HG03159 (cell line): Measurements from ENCODE around the gene SFI1.
"Not testable (repeated sequence)": the region's sequence is repeated elsewhere in the genome, so short reads cannot be mapped to it uniquely, and the experiment has no call there.

ENCODE experiments used
- ATAC-seq: cut with Tn5 transposase; IDR thresholded peaks from one replicate; pipeline ENCODE4 v1.9.1; 2021; ENCODE audit warnings: mild to moderate bottlenecking, moderate library complexity; ENCODE audit not compliant: unreplicated experiment

SFI1 gene

DNA sequence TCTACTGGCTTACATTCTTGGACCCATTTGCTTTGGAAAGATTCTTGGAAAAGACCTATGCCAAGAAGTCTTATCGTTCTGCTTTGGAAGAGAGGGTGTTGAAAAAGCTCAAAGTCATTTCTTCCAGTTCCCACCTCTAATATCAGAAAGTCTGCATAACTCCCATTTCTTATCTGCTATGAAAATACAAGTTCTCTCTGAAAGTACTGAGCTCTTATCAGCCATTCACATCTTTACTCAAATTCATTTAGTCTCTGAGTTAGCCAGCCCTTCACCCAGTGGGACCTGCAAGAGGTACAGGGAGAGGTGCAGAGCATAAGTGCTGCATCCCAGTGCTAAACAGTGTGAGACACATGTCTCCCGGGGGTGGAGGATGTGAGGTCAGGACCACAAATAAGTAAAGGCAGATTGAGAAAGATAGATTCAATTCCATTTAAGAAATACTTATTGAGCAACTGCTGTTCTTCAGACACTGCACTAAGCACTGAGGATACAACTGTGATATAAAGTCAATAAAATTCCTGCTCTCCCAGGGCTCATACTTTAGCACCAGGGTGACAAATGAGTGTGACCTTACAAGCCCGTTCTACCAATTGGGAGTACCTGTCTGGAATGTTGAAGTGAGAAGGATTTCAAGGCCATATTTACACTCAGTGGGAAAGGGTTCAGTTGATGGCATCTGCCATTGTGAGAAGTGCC, 89.0 kb downstream of the SFI1 start:
- no peak for ATAC-seq

DNA sequence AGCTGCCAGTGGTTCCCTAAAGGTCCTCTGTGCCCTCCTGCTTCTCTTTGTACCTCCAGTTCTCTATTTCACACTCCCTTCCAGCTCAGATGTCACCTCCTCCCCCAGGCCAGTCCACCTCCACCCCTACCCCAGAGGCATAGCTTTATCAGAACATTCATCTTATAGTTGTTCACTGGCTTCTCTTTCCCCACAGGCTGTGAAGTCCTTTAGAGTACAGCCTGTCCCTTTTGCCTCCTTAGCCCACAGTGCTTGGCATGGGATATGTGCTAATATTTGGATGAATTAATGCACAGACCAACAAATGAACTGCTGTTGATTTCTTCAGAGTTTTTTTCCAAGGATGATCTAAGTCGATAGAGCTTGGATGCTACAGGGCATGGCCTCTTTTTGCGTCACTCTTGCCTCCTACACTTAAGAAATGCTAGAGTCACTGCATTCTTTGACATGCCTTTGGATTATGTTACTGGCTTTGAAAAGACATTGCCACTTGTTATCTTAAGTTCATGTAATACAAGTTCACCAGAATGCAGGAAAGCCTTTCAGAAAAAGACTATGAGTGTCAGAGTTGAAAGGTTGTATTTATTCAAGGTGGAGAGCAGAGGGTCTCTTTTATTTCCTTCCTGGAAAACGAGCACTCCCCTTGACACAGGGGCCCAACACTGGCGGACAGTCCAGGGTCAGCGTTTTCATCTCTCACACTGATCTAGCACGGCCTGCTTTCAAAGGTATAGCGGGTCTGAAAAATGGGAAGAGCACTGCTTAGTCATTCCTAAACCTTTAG, 90.0 kb downstream of the SFI1 start:
- ATAC-seq = no peak

DNA sequence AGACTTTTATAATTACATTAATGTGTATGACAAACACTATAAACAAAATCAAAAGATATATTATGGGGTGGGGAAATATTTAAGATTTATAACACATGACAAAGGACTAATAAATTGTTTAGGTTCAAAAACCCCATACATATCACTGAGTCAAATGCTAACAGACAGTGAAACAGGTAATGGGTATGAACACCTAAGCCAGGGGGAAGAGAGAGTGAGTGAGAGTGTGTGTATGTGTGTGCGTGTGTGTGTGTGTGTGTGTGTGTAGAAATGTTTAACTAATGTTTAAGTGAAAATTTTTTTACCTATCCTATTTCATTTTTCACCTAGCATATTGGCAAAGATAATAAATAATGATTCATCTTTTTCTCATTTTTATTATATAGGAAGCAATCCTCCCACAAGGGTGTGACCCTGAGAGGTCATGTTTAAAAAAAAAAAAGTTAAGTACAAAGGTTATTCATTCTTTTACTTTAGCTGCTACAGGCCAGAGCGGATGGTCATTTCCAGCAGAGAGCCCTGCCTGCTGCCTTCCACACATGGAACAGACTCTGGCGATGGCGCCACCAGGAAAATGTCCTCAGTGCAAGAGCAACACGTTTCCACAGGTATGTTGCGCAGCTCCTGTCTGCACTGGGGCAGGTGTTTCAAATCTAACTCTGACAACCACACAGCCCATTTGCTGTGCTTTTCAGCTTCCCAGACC, 92.8 kb downstream of the SFI1 start:
- no peak for ATAC-seq

DNA sequence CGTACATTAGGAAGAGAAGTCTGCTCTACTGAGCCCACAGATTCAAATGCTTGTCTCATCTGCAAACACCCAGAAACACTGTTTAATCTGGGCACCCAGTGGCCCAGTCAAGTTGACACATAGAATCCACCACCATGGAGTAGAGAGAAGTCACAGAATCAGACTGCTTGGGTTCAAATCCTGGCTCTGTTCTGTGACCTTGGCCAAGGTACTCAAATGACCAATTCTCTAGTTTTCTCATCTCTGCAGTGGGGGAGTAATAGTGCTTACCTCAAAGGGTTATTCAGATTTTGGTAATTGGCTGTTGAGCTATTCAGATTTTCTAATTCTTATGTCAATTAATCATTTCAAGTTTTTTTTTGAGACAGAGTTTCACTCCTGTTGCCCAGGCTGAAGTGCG, 93.8 kb downstream of the SFI1 start:
- ATAC-seq = not testable (repeated sequence)

DNA sequence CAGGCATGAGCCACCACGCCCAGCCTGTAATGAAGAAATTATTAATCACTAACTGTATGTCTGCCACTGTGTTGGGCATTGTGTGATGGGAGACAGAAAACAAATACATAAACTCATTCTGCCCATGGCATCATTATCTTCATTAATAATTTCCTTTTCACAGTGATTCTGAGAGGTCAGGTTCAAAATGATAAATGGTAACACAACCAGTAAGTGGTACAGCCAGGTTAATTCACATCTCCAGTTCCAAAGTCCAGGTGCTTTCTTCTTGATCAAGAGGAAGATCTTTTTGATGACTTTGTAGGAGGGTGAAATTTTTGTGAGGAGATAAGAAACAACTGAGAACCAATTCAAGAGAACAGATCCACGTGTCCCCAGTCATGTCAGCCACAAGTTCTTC, 98.9 kb downstream of the SFI1 start:
- no peak for ATAC-seq

DNA sequence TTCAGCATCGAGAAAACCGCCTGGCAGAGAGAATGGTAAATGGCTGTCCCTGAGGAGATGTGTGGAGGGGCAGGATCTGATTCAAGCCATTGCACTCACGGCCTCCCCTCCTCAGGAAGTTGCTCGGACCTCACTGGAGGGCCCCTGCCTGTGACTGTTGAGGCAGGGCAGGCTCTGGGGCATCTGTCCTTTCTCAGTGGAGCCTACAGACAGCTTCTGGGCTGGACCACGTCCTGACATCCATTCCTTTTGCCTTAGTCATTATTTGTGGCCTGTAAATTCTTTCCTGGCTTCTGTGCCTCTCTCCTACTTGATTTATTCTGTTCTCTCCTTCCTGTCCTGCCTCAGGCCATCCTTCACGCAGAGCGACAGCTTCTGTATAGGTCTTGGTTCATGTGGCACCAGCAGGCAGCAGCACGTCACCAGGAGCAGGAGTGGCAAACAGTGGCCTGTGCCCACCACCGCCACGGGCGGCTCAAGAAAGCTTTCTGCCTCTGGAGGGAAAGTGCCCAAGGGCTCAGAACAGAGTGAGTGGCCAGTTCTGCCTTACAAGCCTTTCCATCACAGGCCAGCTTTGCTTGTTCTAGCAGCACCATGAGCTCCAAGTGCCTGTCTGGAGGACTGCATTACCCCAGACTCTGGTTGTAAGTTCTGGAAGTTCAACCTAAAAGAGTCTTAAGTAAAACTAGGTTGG, 106.1 kb downstream of the SFI1 start:
- ATAC-seq = no peak

DNA sequence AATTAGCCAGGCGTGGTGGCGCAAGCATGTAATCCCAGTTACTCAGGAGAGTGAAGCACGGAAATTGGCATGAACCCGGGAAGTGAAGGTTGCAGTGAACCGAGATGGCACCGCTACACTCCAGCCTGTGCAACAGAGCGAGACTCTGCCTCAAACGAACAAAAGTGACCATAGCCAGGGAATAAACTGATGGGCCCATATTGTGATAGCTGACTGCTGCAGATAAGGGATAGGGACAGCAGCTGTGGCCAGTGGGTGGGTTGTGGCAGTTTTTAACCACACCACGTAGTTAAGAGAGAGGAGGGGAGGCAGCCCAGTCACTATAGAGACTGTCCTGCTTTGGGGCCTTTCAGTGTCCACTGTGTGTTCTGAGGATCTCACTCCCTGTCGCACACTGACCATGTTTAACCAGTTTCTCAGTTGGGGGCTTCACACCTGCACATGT, 106.8 kb downstream of the SFI1 start:
- no peak for ATAC-seq

DNA sequence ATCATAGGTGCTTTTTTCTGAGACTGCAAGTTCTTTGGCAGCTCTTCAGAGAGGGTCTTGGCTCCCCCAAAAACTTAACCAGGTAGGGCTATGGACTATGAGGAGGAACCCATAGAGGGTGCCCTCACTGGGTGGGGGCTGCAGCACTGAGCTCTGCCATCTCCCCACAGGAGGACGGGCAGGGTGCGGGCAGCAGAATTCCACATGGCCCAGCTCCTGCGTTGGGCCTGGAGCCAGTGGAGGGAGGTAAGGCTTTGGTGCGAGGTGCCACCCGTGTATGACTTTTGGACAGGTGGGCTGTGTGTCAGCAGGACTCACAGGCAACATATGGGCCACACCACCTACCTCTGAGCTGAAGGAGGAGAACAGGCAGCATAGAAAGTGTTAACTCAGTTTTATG, 107.2 kb downstream of the SFI1 start:
- ATAC-seq = no peak

DNA sequence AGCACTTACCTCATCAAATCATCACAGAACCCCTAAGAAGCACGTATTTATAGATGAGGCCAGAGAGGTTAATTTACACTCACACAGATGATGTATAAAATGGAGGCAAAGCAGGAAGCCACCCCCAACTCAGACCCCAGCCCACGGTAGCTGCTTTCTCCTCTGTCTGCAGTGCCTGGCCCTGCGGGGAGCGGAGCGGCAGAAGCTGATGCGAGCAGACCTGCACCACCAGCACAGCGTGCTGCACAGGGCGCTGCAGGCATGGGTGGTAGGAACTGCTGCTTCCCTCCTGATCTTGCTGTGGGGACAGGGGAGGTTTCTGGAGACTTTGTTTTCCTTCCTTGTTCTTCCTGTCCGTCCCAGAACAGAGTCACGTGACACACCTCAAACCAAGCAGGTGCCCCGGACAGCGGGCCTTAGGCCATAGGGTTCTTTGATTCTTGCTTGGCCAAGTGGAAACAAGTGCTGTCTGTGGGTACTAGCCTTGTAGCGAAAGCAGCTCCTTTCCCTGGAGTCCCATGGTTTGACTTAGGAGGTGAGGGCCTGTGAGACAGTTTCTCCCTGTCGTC, 107.9 kb downstream of the SFI1 start:
- ATAC-seq = no peak

DNA sequence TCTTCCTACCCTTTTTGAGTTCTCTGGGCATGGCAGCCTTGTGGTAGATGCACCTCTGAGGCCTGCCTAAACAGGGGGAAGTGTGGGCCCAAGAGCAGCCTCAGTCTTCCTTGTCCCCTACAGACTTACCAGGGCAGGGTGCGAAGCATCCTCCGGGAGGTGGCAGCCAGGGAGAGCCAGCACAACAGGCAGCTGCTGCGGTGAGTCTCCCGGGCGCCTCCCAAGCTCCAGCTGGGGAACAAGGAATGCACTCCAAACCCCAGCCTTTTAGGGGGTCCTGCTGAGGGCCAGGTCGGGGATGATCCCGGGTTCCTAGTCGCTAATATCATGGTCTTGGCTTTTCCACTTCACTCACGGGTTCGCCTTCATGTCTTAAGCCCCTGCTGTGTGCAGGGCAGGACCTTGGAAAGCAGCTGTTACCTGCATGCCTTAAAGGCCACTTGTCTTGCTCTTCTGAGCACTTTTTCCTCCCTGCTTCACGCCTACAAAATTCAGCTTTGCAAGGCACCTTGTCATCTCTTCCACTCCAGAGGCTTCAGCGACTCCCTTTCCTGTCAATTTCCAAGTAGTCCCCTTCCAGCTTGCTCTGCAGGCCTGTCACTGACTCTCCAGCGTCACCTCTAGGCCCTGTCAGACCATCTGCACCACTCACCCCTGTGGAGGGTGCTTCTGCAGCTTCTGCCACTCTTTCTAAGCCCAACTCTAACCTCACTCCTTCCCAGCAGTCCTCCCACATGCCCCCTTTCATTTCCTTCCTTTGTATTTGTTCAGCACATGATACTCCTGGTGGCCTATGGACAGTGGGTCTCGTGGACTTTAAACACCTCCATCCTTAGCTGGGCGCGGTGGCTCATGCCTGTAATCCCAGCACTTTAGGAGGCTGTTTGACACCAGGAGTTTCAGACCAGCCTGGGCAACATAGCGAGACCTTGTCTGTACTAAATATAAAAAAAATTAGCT, 108.7 kb downstream of the SFI1 start:
- ATAC-seq = no peak

DNA sequence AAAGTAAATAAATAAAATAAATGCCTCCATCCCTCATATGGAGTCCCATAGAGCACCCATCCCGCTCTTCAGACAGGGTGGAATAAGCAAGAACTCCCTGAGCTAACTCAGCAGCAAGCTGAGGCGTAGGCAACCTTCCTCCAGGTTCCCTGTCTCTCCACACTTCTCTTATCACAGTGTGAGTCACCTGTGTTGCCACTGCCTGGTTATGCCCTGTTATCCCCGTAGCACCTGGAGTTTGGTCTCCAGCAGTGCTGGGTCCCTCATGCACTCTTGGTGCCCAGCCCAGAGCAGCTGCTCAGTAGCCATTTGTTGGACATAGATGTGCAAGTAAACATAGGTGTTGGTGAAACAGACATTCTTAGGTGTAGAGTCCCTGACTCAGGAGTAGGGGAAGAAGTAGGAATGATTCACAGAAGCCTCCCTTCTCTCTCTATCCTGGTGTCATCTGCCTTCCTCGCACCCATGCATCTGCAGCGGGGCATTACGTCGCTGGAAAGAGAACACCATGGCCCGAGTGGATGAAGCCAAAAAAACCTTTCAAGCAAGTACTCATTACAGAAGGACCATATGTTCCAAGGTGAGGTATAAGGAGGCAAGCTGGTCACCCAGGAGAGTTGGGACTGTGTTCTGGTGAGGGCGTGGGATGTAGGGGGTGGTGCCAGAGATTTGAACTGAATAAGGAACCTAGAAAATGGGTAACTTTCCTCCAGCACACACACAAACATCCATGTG, 109.7 kb downstream of the SFI1 start:
- no peak for ATAC-seq

DNA sequence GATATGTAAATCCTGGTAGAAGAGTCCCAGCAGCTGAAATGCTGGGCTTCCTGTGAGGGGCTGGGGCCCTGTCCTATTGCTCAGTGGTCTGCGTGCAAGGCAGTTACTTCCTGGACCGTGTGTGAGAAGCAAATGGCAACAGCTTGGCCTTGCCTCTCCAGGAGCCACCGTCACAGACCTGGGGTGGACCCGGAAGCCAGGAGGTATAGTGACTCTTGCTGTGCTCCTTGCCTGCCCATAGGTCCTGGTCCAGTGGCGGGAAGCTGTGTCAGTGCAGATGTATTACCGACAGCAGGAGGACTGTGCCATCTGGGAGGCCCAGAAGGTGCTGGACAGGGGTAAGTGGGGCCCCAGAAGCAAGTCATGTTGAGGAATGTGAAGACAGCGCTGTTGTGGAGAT, 111.4 kb downstream of the SFI1 start:
- ATAC-seq = no peak

DNA sequence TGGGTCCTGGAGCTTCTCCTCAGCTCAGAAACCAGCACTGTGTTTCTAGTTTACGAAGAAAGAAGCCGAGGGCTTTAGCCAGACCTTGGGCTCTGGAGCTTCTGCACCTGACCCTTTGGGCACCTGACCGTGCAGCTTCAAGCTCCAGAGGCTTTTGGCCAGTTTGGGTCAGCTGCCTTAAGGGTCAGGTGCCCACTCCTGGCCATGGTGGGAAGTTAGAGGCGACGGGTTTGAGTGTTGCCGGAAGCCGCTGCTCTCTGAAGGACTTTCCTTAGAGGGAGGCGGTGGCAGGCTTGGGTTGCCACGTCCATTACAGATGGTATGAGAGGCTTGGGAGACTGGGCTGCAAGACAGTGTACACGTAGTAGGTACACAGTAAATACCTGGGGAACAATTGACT, 113.4 kb downstream of the SFI1 start:
- ATAC-seq = no peak

DNA sequence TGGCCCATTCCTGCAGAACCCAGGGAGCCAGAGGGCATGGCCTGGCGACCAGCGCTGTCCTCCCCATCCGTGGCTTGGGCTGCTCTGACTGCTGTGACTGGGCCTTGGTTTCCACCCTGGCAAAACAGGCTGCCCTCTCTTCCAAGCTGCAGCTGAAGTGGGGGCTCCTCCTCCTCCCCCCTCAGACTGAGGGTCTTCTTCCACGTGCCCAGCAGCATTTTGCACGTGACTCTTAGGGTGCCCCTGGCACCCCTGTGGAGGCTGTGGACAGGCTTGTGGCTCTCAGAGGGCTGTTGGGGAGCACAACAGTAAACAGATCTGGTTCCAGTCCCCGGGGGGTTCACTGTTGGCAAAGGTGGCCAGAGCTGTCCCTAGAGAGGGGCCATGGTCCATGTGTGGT, 114.3 kb downstream of the SFI1 start:
- no peak for ATAC-seq

DNA sequence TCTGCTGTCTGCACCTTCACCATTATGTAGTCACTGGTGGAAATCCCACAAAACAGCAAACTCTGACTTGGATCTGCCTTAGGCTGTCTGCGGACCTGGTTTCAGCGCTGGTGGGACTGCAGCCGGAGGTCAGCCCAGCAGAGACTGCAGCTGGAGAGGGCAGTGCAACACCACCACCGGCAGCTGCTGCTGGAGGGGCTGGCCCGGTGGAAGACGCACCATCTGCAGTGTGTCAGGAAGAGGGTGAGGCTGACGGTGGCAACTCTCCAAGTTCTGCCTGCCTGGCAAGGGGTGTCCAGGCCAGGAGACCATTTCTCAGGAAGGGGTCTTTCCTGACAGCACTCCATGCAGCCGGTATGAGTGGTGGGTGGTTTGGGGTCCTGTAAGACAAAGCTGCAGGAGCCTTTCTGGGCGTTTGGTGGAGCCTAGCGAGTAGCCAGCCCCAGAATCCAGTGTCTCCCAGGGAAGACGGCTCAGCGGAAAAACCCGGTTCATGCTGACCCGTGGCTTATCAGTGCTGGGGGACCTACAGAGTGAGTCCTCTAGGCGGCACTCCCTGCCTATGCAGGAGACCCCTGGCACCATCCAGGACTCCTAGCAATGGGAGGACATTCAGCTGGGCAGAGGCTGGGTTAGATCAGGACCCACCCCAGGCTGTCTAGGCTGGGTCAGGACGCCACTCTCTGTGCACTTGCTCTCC, 114.9 kb downstream of the SFI1 start:
- ATAC-seq = no peak

DNA sequence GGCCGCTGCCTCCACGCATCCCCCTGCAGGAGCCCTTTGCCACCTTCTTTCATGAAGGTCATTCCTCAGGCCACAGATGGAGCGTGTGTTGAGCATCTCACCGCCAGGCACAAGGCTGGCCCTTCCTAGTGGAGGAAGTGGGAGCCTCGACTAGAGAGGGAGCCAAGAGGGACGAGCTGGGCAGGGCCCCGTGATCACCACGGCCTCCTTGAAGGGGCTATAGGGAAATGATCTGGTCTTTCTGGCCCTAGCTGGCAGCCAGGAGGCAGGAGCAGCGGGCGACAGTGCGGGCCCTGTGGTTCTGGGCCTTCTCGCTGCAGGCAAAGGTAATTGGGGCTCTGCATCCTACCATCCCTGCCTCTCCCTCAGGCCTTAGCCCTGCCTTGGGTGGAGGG, 116.6 kb downstream of the SFI1 start:
- no peak for ATAC-seq

DNA sequence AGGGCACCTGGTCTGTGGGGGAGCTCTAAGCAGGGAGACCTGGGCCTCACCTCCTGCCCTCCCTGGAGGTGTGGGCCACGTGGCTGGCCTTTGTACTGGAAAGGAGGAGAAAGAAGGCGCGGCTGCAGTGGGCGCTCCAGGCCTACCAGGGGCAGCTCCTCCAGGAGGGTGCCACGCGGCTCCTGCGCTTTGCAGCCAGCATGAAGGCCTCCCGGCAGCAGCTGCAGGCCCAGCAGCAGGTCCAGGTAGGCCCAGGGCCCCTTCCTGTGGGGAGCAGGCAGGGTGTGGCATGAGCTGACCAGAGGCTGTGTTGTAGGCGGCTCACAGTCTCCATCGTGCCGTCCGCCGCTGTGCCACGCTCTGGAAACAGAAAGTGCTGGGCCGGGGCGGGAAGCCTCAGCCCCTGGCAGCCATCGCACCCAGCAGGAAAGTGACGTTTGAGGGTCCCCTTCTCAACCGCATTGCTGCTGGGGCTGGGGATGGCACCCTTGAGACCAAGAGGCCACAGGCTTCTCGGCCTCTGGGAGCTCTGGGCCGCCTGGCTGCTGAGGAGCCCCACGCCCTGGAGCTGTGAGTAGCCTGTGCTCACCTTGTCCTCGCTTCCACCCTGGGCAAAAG, 117.1 kb downstream of the SFI1 start:
- no peak for ATAC-seq

DNA sequence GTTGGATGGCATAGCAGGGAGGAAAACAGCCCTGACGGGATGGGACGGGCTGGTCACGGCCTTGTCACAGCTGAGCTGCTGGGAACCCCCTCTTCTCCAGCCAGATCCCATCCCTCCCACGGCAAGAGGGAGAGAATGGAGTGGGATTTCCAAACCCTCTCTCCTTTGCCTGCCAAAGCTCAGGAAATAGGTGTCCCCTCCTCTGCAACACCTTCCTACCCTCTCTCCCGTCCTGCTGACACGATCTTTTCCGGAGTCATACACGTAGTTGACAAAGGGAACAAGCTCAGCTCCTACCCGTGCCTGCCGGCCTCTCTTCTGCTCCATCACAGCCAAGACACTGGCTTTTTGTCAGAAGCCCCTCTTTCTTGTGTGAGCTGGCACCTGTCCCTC, 117.6 kb downstream of the SFI1 start:
- ATAC-seq = no peak
